Posterior vena cava (tissue), 2 donors: ENCODE data around the gene WDHD1. TPM values are rescaled to one million over a fixed set of nuclear protein-coding genes. Genes with fewer than 3 reads are reported as not detected.
"Not testable (repeated sequence)": the region's sequence is repeated elsewhere in the genome, so short reads cannot be mapped to it uniquely, and the experiment has no call there.

ENCODE experiments used
- DNase-seq: peaks from one replicate; pipeline ENCODE4 v3.0.0-alpha.2; 2020; ENCODE audit warnings: low spot score
- intact Hi-C, 2 donors: fragments of 100-400 bp; cut with DNase I; formaldehyde crosslinking; loops; one replicate each; pipeline versions ENCODE4 v1.14.1 to v1.14.2; 2022 to 2023
- total RNA-seq, 2 donors: library from RNA; stranded (reverse); fragmentation: NEBNext Ultra II Directional; extraction: Animal tissue kit (Norgen Biotek cat#: 25700); gene quantifications; one replicate each; pipeline ENCODE4 v1.2.1, GENCODE V29; 2021
- donor health status: DM: yes; HTN: yes; CAD: no.
- donor health status: DM: yes; HTN: yes; CAD: no.

The WDHD1 gene
- total RNA-seq, 2 donors from 2014 or later = 3.0 to 4.5 TPM

GRCh38 chr14:54975856-54976255 is 51.0 kb downstream of the WDHD1 start:
- intact Hi-C loops = no loop called here
- DNase-seq = no peak

GRCh38 chr14:54974788-54975414 is 52.0 kb downstream of the WDHD1 start:
- no peak for DNase-seq
- intact Hi-C loops = no loop called here

GRCh38 chr14:54967496-54967895 is 59.4 kb downstream of the WDHD1 start:
- intact Hi-C loops = no loop called here
- no peak for DNase-seq

GRCh38 chr14:54955143-54955542 is 71.8 kb downstream of the WDHD1 start:
- DNase-seq = no peak
- intact Hi-C loops = no loop called here

GRCh38 chr14:54953609-54954008 is 73.3 kb downstream of the WDHD1 start:
- intact Hi-C loops, DNase-seq: not testable (repeated sequence)

GRCh38 chr14:54952803-54953202 is 74.1 kb downstream of the WDHD1 start:
- intact Hi-C loops, DNase-seq: not testable (repeated sequence)

- intact Hi-C loops = no loop called here
- DNase-seq = no peak
Measured at GRCh38 chr14:54947230-54947629, 79.7 kb downstream of the WDHD1 start.

- intact Hi-C loops = no loop called here
- no peak for DNase-seq
Measured at GRCh38 chr14:54946500-54946899, 80.4 kb downstream of the WDHD1 start.

GRCh38 chr14:54944737-54945391 is 82.0 kb downstream of the WDHD1 start:
- no peak for DNase-seq
- intact Hi-C loops = no loop called here

- no peak for DNase-seq
- intact Hi-C loops = no loop called here
Measured at GRCh38 chr14:54942913-54943312, 84.0 kb downstream of the WDHD1 start.

- intact Hi-C loops = no loop called here
- DNase-seq = no peak
Measured at GRCh38 chr14:54936816-54937215, 90.1 kb downstream of the WDHD1 start.

- no peak for DNase-seq
- intact Hi-C loops = no loop called here
Measured at GRCh38 chr14:54935958-54936357, 90.9 kb downstream of the WDHD1 start.

- no peak for DNase-seq
- intact Hi-C loops = no loop called here
Measured at GRCh38 chr14:54935100-54935499, 91.8 kb downstream of the WDHD1 start.

- DNase-seq = no peak
- intact Hi-C loops = no loop called here
Measured at GRCh38 chr14:54933006-54933405, 93.9 kb downstream of the WDHD1 start.

GRCh38 chr14:54931598-54932340 is 95.1 kb downstream of the WDHD1 start:
- intact Hi-C loops = no loop called here
- no peak for DNase-seq

GRCh38 chr14:54931101-54931500 is 95.8 kb downstream of the WDHD1 start:
- intact Hi-C loops = no loop called here
- no peak for DNase-seq

- no peak for DNase-seq
- intact Hi-C loops = no loop called here
Measured at GRCh38 chr14:54929556-54929955, 97.3 kb downstream of the WDHD1 start.

- intact Hi-C loops = no loop called here
- DNase-seq = no peak
Measured at GRCh38 chr14:54928216-54928615, 98.7 kb downstream of the WDHD1 start.

GRCh38 chr14:54927551-54927950 is 99.3 kb downstream of the WDHD1 start:
- DNase-seq = no peak
- intact Hi-C loops = no loop called here

GRCh38 chr14:54926570-54926969 is 100.3 kb downstream of the WDHD1 start:
- intact Hi-C loops, DNase-seq: not testable (repeated sequence)

- intact Hi-C loops = no loop called here
- no peak for DNase-seq
Measured at GRCh38 chr14:54922598-54922997, 104.3 kb downstream of the WDHD1 start.
